Osteoblast (primary cell): ENCODE data around the gene CUEDC1. TPM values are rescaled to one million over a fixed set of nuclear protein-coding genes. Genes with fewer than 3 reads are reported as not detected.

Experiments
- DNase-seq: peaks from one replicate; pipeline ENCODE4 v3.0.0; 2011; ENCODE audit warnings: low spot score, mixed read lengths; ENCODE audit not compliant: insufficient read length; ENCODE audit errors: missing footprints
- H2AFZ ChIP-seq: 2 replicates; pipeline ENCODE4 v1.6.0; 2011; ENCODE audit warnings: mild to moderate bottlenecking, low read length
- H3K27ac ChIP-seq: 2 replicates; pipeline ENCODE4 v1.5.1; 2011; ENCODE audit warnings: mild to moderate bottlenecking, low read depth, low read length, moderate library complexity
- H3K27me3 ChIP-seq: 2 replicates; pipeline ENCODE4 v1.6.0; 2012; ENCODE audit warnings: mild to moderate bottlenecking, control low read depth, inconsistent platforms, low read length, moderate library complexity; ENCODE audit not compliant: insufficient read depth
- H3K36me3 ChIP-seq: 2 replicates; pipeline ENCODE4 v1.5.1; 2011; ENCODE audit warnings: mild to moderate bottlenecking, low read length, control low read depth, moderate library complexity; ENCODE audit not compliant: insufficient read depth
- H3K4me1 ChIP-seq: 2 replicates; pipeline ENCODE4 v1.5.1; 2011; ENCODE audit warnings: mild to moderate bottlenecking, low read length, control low read depth, moderate library complexity; ENCODE audit not compliant: insufficient read depth
- H3K4me2 ChIP-seq: 2 replicates; pipeline ENCODE4 v1.6.0; 2011; ENCODE audit warnings: mild to moderate bottlenecking, low read length; ENCODE audit not compliant: insufficient read depth
- H3K4me3 ChIP-seq: fragments of 200-600 bp; sonication (generic); 3 replicates; pipeline ENCODE4 v1.5.1; 2012; ENCODE audit warnings: mild to moderate bottlenecking, low read length, inconsistent platforms; ENCODE audit not compliant: insufficient read depth
- H3K79me2 ChIP-seq: 2 replicates; pipeline ENCODE4 v1.6.0; 2012; ENCODE audit warnings: mild to moderate bottlenecking, low read length, control low read depth, inconsistent platforms; ENCODE audit not compliant: insufficient read depth
- H3K9me3 ChIP-seq: 2 replicates; pipeline ENCODE4 v1.5.1; 2011; ENCODE audit warnings: low read depth, low read length, control low read depth
- H4K20me1 ChIP-seq: 2 replicates; pipeline ENCODE4 v1.6.0; 2012; ENCODE audit warnings: mild to moderate bottlenecking, low read length, control low read depth; ENCODE audit not compliant: insufficient read depth
- total RNA-seq: library from RNA; depleted of rRNA; stranded (reverse); fragments of >200 nt; gene quantifications from 2 replicates; pipeline ENCODE4 v1.2.3, GENCODE V29; 2012
- TF ChIP-seq, protein P1 (sequence below): IDR thresholded peaks from 2 replicates; pipeline ENCODE4 v1.5.1; 2011; ENCODE audit warnings: mild to moderate bottlenecking, low read depth, low read length, moderate library complexity; ENCODE audit errors: extremely low read depth

Gene CUEDC1
- total RNA-seq, 1 donor = 21.0 TPM

DNA sequence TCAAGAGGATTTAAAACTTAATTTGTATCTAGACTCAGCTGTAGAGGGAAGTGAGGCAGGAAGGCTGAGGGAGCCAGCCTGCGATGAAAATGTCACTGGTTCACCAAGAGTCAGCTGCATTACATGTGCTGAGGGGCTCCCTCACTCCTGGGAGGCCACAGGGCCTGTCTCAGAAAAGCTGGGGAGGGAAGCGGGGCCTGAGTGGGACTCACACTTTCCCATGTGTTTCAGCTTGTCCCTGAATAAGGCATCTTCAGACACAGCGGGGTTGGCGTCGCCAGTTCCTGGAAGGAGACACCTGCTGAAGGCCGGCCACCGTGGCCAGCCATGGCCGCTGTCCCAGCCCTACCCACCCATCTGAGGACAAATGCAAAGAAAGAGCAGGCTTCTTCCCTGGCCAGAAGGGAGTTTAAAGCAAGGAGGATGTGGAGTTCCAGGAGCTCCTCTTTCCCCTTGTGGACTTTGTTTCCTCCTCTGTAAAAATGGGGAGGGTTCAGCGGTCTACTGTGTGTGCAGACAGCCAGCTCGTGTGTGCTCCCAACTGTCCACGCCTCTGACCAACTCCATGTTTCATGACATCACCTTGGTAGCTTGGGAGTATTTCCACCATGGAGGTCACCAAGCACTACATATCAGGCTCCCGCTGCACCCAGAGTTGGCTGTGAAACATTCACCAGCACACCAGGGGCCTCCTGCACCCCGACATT, 86.1 kb downstream of the CUEDC1 start:
- peaks cover 40% of the 10 kb centered on the region for H3K4me1 ChIP-seq
- peaks cover 37% of the 10 kb centered on the region for H3K36me3 ChIP-seq
- H2AFZ ChIP-seq = no peak overlapping the region

DNA sequence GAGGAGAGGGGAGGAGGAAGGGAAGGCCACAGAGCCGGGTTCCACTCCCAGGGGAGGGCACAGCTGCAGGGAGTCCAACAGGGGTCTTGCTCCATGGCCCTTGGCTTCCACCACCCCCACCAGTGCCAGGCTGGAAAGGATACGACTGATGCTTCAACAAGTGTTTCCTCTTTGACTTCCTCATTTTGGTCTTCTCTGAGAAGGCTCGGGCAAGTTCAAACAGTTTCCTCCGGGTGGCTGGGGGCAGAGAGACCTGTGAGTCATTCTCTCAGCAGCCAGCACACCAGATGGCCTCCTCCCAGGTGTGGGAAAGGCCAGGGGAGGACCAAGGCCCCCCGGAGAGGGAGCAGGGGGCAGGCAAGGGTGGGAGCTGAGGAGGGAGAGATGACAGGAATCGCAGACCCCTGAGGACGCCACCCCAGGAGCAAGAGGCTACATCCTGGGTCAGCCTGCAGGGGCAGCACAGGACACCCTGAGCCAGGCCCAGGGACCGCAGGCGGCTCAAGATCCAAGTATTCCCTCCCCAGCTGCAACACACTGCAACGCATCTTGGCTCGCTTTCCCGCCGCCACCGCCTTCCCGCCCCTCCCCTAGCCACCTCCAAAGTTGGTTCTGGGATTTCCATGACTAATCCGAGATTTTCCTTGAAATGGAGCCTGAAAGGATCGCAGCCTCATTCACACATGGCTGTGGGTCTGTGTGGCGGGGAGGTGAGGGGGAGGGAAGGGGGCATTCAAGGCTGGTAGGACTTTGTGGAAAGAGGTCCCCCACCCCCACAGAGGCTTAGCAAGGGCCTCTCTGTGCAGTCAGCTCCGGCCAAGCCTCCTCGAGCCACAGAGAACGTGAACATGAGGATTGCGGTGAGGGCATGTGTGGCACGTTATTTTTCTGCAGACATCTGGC, 87.0 kb downstream of the CUEDC1 start:
- Histone ChIP-seq H3K79me2 (no peaks in the 10 kb centered on the region), H3K36me3 (peaks cover 34% of the 10 kb centered on the region), H3K4me2 (peak overlapping the region; percentile 41), H2AFZ (no peak overlapping the region), H4K20me1 (no peaks in the 10 kb centered on the region), H3K27me3 (no peaks in the 10 kb centered on the region), H3K9me3 (no peaks in the 10 kb centered on the region), H3K4me1 (peaks cover 33% of the 10 kb centered on the region), H3K27ac (peak overlapping the region; percentile 68), H3K4me3 (peak overlapping the region; percentile 36)
- DNase-seq = peak; percentile 98
- TF ChIP-seq, protein P1, sequence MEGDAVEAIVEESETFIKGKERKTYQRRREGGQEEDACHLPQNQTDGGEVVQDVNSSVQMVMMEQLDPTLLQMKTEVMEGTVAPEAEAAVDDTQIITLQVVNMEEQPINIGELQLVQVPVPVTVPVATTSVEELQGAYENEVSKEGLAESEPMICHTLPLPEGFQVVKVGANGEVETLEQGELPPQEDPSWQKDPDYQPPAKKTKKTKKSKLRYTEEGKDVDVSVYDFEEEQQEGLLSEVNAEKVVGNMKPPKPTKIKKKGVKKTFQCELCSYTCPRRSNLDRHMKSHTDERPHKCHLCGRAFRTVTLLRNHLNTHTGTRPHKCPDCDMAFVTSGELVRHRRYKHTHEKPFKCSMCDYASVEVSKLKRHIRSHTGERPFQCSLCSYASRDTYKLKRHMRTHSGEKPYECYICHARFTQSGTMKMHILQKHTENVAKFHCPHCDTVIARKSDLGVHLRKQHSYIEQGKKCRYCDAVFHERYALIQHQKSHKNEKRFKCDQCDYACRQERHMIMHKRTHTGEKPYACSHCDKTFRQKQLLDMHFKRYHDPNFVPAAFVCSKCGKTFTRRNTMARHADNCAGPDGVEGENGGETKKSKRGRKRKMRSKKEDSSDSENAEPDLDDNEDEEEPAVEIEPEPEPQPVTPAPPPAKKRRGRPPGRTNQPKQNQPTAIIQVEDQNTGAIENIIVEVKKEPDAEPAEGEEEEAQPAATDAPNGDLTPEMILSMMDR = peak; percentile 50

More for the DNA sequence above, 86.1 kb downstream of the CUEDC1 start:
- Histone ChIP-seq H3K27ac (peak overlapping the region; percentile 68), H4K20me1 (no peaks in the 10 kb centered on the region), H3K79me2 (no peaks in the 10 kb centered on the region), H3K9me3 (no peaks in the 10 kb centered on the region), H3K4me3 (no peak overlapping the region), H3K27me3 (no peaks in the 10 kb centered on the region), H3K4me2 (no peak overlapping the region)
- DNase-seq = peak; percentile 82
- TF ChIP-seq, protein P1 = no peak

DNA sequence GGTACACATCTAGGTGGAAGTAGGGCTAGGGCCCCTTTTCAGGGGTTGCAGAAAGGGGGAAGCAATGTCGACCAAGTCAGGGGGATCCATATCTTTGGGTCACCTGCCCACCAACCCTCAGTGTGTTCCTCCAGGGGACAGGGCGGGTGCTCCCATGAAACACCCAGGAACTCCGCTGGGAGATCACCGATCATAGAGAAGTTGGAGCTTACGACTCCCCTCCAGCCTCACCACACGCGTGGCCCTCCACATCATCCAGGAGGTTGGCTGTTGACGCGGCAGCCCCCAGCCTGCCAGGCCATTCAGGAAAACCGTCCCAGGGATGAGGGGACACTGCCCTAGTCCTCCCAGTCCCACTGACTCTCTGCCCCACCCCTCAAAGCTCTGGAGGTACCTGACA, 88.1 kb downstream of the CUEDC1 start:
- Histone ChIP-seq H3K9me3 (no peaks in the 10 kb centered on the region), H3K27ac (no peak overlapping the region), H4K20me1 (no peaks in the 10 kb centered on the region)

More for the DNA sequence above, 88.1 kb downstream of the CUEDC1 start:
- peaks cover 23% of the 10 kb centered on the region for H3K36me3 ChIP-seq
- TF ChIP-seq, protein P1 = no peak
- peaks cover 33% of the 10 kb centered on the region for H3K4me1 ChIP-seq
- no peaks in the 10 kb centered on the region for H3K27me3 ChIP-seq
- DNase-seq = no peak
- no peak overlapping the region for H3K4me3 ChIP-seq
- H2AFZ ChIP-seq = no peak overlapping the region
- H3K4me2 ChIP-seq = no peak overlapping the region
- H3K79me2 ChIP-seq = no peaks in the 10 kb centered on the region
